GM12878 (cell line): ENCODE data around the gene GATAD2B.
"Not testable (repeated sequence)": the region's sequence is repeated elsewhere in the genome, so short reads cannot be mapped to it uniquely, and the experiment has no call there.

Experiments used
- MEF2A ChIP-seq: IDR thresholded peaks from 2 replicates; pipeline ENCODE4 v1.6.1; 2011; ENCODE audit warnings: low read depth, mild to moderate bottlenecking, low read length, moderate library complexity; ENCODE audit not compliant: insufficient read depth
- NFXL1 ChIP-seq: fragments of 450-650 bp; IDR thresholded peaks from 2 replicates; pipeline ENCODE4 v1.6.1; 2017; ENCODE audit warnings: antibody characterized with exemption, mild to moderate bottlenecking, borderline replicate concordance
- POLR2A ChIP-seq: IDR thresholded peaks from 2 replicates; pipeline ENCODE4 v1.6.1; 2011; ENCODE audit warnings: low read depth, mild to moderate bottlenecking, low read length
- PRDM15 ChIP-seq: fragments of 450-650 bp; formaldehyde crosslinking; IDR thresholded peaks from 2 replicates; pipeline ENCODE4 v1.4.0; 2020; ENCODE audit warnings: mild to moderate bottlenecking, moderate library complexity
- SMAD5 ChIP-seq: IDR thresholded peaks from 2 replicates; pipeline ENCODE4 v1.6.1; 2016; ENCODE audit warnings: antibody characterized with exemption, low read depth
- SRF ChIP-seq, 2 experiments: IDR thresholded peaks; 2 replicates each; pipeline ENCODE4 v1.6.1; 2011; ENCODE audit warnings: low read depth in 2 of 2, low read length in 2 of 2, mild to moderate bottlenecking in 1 of 2, moderate library complexity in 1 of 2
- TF ChIP-seq, protein P1 (sequence below): fragments of 150-350 bp; IDR thresholded peaks from 2 replicates; pipeline ENCODE4 v1.6.1; 2016; ENCODE audit warnings: low read depth, low read length
- TF ChIP-seq, protein P2 (sequence below), 3 experiments: IDR thresholded peaks in 2 of 3; conservative IDR thresholded peaks in 1 of 3; 2 replicates each; pipeline ENCODE4 v1.5.1; 2011; ENCODE audit warnings: low read depth in 3 of 3, low read length in 3 of 3, mild to moderate bottlenecking in 3 of 3, control low read depth in 2 of 3, moderate library complexity in 2 of 3, inconsistent platforms in 1 of 3, mixed read lengths in 1 of 3; ENCODE audit not compliant: control insufficient read depth in 2 of 3, insufficient read depth in 1 of 3; ENCODE audit errors: extremely low read depth in 1 of 3

DNA sequence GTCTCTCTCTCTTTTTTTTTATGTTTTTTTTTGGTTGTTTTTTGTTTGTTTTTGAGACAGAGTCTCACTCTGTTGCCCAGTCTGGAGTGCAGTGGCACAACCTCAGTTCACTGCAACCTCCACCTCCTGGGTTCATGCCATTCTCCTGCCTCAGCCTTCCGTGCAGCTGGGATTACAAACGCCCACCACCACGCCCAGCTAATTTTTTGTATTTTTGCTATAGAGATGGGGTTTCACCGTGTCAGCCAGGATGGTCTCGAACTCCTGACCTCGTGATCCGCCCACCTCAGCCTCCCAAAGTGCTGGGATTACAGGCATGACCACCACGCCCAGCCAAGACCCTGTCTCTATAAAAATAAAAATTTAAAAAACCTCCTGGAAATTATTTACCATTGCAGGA, 88.8 kb downstream of the GATAD2B start:
- not testable (repeated sequence) for TF ChIP-seq POLR2A; SRF (IDR thresholded peaks at IDR 0.05; ENCODE audit: low read depth in 2 of 2, low read length in 2 of 2); SMAD5; NFXL1; PRDM15 (CRISPR knock-in tag); MEF2A
- TF ChIP-seq, protein P1, sequence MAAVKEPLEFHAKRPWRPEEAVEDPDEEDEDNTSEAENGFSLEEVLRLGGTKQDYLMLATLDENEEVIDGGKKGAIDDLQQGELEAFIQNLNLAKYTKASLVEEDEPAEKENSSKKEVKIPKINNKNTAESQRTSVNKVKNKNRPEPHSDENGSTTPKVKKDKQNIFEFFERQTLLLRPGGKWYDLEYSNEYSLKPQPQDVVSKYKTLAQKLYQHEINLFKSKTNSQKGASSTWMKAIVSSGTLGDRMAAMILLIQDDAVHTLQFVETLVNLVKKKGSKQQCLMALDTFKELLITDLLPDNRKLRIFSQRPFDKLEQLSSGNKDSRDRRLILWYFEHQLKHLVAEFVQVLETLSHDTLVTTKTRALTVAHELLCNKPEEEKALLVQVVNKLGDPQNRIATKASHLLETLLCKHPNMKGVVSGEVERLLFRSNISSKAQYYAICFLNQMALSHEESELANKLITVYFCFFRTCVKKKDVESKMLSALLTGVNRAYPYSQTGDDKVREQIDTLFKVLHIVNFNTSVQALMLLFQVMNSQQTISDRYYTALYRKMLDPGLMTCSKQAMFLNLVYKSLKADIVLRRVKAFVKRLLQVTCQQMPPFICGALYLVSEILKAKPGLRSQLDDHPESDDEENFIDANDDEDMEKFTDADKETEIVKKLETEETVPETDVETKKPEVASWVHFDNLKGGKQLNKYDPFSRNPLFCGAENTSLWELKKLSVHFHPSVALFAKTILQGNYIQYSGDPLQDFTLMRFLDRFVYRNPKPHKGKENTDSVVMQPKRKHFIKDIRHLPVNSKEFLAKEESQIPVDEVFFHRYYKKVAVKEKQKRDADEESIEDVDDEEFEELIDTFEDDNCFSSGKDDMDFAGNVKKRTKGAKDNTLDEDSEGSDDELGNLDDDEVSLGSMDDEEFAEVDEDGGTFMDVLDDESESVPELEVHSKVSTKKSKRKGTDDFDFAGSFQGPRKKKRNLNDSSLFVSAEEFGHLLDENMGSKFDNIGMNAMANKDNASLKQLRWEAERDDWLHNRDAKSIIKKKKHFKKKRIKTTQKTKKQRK = not testable (repeated sequence)
- TF ChIP-seq, protein P2, sequence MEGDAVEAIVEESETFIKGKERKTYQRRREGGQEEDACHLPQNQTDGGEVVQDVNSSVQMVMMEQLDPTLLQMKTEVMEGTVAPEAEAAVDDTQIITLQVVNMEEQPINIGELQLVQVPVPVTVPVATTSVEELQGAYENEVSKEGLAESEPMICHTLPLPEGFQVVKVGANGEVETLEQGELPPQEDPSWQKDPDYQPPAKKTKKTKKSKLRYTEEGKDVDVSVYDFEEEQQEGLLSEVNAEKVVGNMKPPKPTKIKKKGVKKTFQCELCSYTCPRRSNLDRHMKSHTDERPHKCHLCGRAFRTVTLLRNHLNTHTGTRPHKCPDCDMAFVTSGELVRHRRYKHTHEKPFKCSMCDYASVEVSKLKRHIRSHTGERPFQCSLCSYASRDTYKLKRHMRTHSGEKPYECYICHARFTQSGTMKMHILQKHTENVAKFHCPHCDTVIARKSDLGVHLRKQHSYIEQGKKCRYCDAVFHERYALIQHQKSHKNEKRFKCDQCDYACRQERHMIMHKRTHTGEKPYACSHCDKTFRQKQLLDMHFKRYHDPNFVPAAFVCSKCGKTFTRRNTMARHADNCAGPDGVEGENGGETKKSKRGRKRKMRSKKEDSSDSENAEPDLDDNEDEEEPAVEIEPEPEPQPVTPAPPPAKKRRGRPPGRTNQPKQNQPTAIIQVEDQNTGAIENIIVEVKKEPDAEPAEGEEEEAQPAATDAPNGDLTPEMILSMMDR (IDR thresholded peaks at IDR 0.05 in 2 of 3, conservative IDR thresholded peaks at IDR 0.05 in 1 of 3; ENCODE audit: control insufficient read depth in 2 of 3, extremely low read depth in 1 of 3, insufficient read depth in 1 of 3, low read depth in 3 of 3, low read length in 3 of 3) = not testable (repeated sequence)
